Activated CD4-positive, alpha-beta T cell treated with anti-CD3 and anti-CD28 coated beads, Interleukin-2, amount 10 ng/mL, durations not matched to agents 24 days and 14 days (primary cell): ENCODE measurements around the gene PNO1. TPM values are rescaled to one million over a fixed set of nuclear protein-coding genes. Genes with fewer than 3 reads are reported as not detected.

Source experiments
- DNase-seq: peaks from one replicate; pipeline ENCODE4 v3.0.0; 2022
- H3K27ac Mint-ChIP-seq: one replicate; pipeline ENCODE4 v1.8.0; 2022; ENCODE audit warnings: mild to moderate bottlenecking, mixed read lengths
- H3K27me3 Mint-ChIP-seq: one replicate; pipeline ENCODE4 v1.8.0; 2022; ENCODE audit warnings: mixed read lengths
- H3K36me3 Mint-ChIP-seq: one replicate; pipeline ENCODE4 v1.8.0; 2022; ENCODE audit warnings: low read depth, mild to moderate bottlenecking, mixed read lengths
- H3K4me1 Mint-ChIP-seq: one replicate; pipeline ENCODE4 v1.8.0; 2021; ENCODE audit warnings: mixed read lengths
- H3K4me3 Mint-ChIP-seq: one replicate; pipeline ENCODE4 v1.8.0; 2022; ENCODE audit warnings: mild to moderate bottlenecking, moderate library complexity, mixed read lengths
- H3K9me3 Mint-ChIP-seq: one replicate; pipeline ENCODE4 v1.8.0; 2021; ENCODE audit warnings: mixed read lengths
- intact Hi-C: fragments of 100-400 bp; cut with micrococcal nuclease; formaldehyde crosslinking; loops from one replicate; pipeline ENCODE4 v1.15.1; 2023
- total RNA-seq: library from RNA; stranded (reverse); gene quantifications from 2 replicates; pipeline ENCODE4 v1.2.3, GENCODE V29; 2022

Gene PNO1
- total RNA-seq, 1 donor from 2014 or later: 38.4 TPM

GRCh38 chr2:68223419-68223818 is 65.7 kb downstream of the PNO1 start:
- DNase-seq: no peak
- Mint-ChIP-seq H3K36me3 (peaks cover 10% of the 10 kb centered on the region), H3K4me1 (peaks cover 41% of the 10 kb centered on the region), H3K27ac (no peak overlapping the region), H3K27me3 (no peaks in the 10 kb centered on the region), H3K9me3 (no peaks in the 10 kb centered on the region), H3K4me3 (no peak overlapping the region)
- intact Hi-C loops: no loop called here

DNA sequence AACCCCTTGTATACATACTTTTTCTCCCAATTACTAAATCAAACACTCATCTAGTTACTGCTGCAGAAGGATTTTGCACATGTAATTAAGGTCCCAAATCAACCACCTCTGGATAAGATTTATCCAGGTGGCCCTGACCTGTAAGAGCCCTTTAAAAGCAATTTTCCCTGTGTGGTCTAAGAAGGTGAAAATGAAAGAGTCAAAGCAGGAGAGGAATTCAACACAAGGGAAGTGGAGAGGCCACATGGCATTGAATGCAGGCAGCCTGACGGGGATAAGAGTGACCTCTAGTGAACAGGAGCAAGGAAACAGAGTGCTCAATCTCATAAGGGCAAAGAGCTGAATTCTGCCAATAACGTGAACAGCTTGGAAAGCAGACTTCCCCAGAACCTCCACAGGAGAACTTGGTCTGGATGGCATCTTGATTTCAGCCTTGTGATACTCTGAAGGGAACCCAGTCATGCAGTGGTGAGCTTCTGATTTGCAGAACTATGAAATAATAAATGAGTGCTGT is 67.5 kb downstream of the PNO1 start:
- Mint-ChIP-seq H3K9me3 (no peaks in the 10 kb centered on the region), H3K27me3 (no peaks in the 10 kb centered on the region), H3K27ac (no peak overlapping the region), H3K36me3 (peaks cover 8% of the 10 kb centered on the region), H3K4me1 (peaks cover 38% of the 10 kb centered on the region), H3K4me3 (no peak overlapping the region)
- intact Hi-C loops: no loop called here
- peak; percentile 72 for DNase-seq

Other genes with a start within 250 kb of the PNO1 start
- gene C1D, start 94.9 kb upstream of the PNO1 start, total RNA-seq: 28.9 and 33.7 TPM in 2 replicates
- 83.5 and 83.8 TPM in 2 replicates for gene PPP3R1, start 94.6 kb downstream of the PNO1 start, total RNA-seq
- gene CNRIP1, start 162.1 kb downstream of the PNO1 start, total RNA-seq: not detected in 2 replicates
- 0.26 and 0.62 TPM in 2 replicates for gene PLEK, start 207.4 kb downstream of the PNO1 start, total RNA-seq